LNCAP (cell line): ENCODE measurements around the gene TRIAP1.

Experiments
- TF ChIP-seq, protein P1 (sequence below): fragments of 450-650 bp; IDR thresholded peaks from 2 replicates; pipeline ENCODE4 v1.5.1; 2017; ENCODE audit warnings: mild to moderate bottlenecking

The TRIAP1 gene

DNA sequence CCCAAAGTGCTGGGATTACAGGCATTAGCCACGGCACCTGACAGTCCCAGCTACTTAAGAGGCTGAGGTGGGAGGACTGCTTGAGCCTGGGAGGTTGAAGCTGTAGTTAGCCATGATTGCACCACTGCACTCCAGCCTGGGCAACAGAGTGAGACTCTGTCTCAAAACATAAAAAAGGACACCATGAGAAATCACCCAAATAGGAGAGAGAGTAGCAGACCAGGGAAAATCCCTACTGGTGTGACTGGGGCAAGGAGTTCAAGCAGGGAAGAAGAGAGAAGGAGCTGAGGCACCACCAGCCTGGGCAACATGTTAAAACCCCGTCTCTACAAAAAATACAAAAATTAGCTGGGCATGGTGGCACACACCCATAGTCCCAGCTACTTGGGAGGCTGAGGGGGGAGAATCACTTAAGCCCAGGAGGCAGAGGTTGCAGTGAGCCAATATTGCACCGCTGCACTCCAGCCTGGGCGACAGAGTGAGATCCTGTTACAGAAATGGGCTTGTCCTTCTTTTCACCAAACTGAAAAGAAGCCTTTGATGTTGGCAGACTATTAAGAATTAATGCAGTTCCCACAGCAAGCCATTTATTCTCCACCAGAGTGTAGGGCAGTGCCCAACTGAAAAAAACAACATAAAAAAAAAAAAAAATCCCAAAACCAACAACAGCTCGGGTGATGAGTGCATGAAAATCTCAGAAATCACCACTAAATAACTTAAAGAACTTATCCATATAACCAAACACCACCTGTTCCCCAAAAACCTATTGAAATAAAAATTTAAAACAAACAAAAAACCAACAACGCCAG lies 27.8 kb upstream of the TRIAP1 start:
- TF ChIP-seq, protein P1, sequence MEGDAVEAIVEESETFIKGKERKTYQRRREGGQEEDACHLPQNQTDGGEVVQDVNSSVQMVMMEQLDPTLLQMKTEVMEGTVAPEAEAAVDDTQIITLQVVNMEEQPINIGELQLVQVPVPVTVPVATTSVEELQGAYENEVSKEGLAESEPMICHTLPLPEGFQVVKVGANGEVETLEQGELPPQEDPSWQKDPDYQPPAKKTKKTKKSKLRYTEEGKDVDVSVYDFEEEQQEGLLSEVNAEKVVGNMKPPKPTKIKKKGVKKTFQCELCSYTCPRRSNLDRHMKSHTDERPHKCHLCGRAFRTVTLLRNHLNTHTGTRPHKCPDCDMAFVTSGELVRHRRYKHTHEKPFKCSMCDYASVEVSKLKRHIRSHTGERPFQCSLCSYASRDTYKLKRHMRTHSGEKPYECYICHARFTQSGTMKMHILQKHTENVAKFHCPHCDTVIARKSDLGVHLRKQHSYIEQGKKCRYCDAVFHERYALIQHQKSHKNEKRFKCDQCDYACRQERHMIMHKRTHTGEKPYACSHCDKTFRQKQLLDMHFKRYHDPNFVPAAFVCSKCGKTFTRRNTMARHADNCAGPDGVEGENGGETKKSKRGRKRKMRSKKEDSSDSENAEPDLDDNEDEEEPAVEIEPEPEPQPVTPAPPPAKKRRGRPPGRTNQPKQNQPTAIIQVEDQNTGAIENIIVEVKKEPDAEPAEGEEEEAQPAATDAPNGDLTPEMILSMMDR: no peak

DNA sequence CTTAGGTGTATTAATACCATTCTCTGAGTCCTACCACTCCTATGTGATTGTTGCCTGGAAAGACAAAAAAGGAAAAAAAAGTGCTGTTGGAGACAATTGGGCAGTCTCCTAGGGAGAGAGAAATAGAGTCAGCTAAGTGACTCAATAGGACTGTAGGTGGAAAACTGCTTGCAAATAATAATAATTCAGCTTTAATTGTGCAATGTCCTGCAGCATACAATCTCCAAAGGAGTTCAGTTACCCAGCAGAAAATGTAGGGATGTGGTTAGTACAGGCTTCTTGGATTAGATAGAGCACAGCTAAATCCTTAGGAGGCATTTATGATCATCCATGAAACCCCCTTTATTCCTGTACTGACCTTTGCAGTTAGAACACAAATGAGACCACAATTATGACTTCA lies 26.3 kb upstream of the TRIAP1 start:
- TF ChIP-seq, protein P1: no peak

DNA sequence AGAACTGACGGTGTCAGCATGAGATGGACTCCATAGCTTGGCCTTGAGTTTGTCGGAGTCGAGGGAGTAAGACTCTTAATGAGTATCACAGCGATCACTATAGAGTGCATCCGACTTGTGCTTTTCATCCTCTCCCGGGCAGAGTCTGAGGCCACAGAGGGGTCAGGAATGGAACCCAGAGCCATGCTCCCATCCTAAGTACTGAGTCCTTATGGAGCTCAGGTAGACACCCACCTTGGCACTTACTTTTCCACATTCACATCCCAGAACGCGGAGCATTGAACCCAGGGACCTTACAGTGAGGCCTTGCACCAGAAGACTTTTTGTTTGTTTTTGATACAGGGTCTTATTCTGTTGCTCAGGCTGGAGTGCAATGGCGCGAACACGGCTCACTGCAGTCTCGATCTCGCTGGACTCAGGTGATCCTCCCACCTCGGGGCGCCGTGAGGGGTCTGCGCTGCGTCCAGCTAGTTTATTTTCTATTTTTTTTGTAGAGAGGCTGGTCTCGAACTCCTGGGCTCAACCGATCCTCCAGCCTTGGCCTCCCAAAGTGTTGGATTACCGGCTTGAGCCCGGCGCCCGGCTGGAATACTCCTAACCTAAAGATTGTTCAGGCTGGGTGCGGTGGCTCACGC lies 24.1 kb upstream of the TRIAP1 start:
- TF ChIP-seq, protein P1: no peak

DNA sequence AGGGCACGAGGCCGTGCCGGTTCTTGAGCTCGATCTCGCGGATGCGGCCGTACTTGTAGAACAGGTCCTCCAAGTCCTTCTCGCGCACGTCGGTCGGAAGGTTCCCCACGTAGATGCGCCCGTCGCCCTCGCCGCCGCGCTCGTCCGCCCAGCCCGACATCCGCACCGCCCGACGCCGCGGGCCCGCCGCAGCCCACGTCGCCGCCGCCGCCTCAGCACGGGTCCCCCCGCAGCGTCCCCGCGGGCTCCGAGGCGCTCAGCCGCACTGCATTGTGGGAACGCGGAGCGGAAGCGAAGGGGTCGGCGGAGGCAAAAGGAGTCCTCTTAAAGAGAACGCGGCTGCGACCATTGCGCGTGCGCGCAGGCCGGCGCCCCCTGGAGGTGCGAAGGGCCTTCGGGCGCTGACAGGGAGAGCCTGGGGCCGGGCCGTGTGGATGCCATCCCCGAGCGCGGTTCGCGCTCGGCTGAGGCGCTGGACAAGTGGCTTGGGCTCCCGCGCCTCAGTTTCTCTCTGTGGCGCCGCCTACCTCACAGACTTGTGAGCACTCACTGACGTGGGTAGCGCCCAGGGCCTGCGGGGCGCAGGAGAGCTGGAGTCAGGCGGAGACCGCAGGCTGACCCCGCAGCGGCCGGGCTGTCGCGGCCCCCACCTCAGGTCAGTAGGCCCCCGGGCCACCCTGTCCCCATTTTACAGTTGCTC lies 23.4 kb upstream of the TRIAP1 start, which contains the start of gene SRSF9:
SRSF9 (minus strand) TSS at position 299 of the 700 bp plus-strand sequence; CDS start at position 160, 139 bp downstream.
- TF ChIP-seq, protein P1: peak; percentile 89

DNA sequence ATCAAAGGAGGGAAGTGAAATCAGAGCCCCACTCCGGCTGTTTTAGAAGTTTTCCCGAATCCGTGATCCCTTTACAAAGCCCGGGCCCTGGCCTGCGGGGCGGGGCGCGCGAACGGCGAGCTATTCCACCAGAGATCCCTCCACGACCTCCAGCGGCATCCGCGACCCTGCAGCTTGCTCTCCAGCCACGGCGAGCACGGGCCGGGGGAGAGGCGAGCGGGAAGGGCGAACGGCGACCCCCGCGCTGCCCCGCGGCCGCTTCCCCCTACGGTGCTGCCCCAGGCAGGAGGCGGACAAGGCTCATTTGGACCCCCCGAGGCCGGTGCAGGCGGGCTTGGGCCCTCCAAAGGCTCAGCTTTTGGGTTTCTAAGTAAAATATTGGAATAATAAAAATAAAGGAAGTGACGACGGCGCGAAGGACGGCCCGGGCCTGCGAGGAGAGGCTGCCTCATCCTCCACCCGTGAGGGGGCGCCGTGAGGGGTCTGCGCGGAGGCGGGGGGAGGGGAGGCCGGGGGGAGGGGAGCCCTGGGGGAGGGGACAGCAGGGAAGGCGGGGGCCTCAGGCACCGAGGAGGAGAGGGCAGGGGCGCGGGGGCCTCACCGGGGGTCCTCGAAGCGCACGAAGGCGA lies 22.8 kb upstream of the TRIAP1 start:
- TF ChIP-seq, protein P1: no peak

DNA sequence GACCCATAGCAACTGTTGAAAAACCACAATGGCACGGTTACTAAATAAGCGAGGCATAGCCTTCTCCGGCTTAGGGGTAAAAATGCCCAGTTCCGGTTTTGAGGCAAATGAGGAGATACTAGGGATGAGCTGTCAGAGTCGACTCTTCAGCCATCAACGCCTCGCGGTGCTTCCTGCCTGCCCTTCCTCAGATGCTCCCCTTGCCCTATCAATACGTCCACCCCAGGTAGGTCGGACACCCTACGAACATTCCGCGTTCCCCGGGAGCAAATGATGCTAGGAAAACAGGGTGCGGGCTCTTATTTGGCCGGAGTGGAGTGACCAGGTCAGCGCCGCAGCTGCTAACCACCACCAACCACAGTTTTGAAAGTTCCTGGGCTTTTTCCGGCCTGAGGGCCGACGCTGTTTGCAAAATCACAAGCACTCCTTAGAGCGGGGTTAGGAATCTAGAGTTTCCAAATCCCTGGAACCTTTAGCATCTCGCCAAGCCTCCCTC lies 22.2 kb upstream of the TRIAP1 start:
- TF ChIP-seq, protein P1: no peak

DNA sequence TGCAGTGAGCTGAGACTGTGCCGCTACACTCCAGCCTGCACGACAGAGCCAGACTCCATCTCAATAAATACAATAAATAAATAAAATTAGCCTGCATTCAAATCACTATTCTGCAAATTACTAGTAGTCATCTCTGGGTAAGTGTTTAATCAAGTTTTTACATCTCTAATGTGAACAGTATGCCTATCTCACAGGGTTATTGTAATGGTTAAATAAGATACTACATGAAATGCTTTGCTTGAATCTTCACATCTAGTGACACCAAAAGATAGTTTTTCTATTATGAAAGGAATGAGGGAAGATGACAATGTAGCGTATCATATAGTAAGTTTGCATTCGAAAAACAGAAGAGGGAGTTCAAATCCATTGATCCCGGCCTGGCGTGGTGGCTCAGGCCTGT lies 21.3 kb upstream of the TRIAP1 start:
- TF ChIP-seq, protein P1: no peak
